ENCODE results near the gene TNFAIP8.
"Not testable (repeated sequence)": the region's sequence is repeated elsewhere in the genome, so short reads cannot be mapped to it uniquely, and the experiment has no call there.

The TNFAIP8 gene

GRCh38 chr5:119428166-119428565, 72.3 kb downstream of the TNFAIP8 start:
- not testable (repeated sequence) for DNase-seq

GRCh38 chr5:119428574-119428973, 72.8 kb downstream of the TNFAIP8 start:
- DNase-seq, result not testable (repeated sequence)

DNA sequence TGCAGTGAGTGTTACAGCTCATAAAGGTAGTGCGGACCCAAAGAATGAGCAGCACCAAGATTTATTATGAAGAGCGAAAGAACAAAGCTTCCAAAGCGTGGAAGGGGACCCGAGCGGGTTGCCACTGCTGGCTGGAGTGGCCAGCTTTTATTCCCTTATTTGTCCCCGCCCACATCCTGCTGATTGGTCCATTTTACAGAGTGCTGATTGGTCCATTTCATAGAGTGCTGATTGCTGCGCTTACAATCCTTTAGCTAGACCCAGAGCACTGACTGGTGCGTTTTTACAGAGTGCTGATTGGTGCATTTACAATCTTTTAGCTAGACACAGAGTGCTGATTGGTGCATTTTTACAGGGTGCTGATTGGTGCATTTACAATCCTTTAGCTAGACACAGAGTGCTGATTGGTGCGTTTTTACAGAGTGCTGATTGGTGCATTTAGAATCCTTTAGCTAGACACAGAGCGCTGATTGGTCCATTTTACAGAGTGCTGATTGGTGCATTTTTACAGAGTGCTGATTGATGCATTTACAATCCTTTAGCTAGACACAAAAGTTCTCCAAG, 76.9 kb downstream of the TNFAIP8 start:
- not testable (repeated sequence) for DNase-seq

- peak; percentile 42 for DNase-seq
Observed at GRCh38 chr5:119435436-119436132, 79.8 kb downstream of the TNFAIP8 start.

DNA sequence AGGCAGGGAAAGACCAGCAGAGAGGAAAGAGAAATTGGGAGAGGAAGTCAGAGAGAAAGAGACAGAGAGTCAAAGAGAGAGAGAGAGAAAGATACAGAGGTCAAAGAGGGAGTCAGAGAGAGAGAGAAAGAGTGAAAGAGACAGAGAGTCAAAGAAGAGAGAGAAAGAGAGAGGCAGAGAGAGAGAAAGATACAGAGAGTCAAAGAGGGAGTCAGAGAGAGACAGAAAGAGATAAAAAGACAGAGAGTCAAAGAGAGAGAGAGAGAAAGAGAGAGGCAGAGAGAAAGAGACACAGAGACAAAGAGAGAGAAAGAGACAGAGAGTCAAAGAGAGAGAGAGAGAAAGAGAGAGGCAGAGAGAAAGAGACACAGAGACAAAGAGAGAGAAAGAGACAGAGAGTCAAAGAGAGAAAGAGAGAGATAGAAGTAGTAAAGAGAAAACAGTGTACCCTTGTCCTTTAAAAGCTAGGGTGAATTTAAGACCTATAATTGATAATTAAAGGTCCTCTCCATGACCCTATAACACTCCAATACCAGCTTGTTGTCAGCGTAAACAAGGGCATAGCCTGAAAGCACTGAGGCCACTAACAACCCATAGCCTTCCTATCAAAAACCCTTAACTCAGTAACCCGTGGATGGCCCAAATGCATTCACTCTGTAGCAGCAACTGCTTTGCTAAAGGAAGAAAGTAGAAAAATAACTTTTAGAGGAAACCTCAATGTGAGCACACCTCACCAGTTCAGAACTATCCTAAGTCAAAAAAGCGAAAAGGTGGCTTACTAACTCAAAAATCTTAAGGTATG, 82.2 kb downstream of the TNFAIP8 start:
- DNase-seq, result not testable (repeated sequence)

DNA sequence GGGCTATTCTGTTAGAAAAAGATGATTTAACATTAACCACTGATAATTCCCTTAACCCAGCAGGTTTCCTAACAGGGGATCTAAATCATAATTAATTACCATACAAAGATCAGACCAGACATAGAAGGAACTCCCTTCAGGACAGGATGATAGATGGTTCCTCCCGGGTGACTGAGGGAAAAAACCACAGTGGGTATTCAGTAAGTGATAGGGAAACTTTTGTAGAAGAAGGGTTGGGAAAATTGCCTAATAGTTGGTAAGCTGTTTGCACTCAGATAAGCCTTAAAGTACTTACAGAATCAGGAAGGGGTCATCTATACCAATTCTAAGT, 82.7 kb downstream of the TNFAIP8 start:
- not testable (repeated sequence) for DNase-seq

GRCh38 chr5:119439140-119439631, 83.4 kb downstream of the TNFAIP8 start:
- peak; percentile 31 for DNase-seq

DNA sequence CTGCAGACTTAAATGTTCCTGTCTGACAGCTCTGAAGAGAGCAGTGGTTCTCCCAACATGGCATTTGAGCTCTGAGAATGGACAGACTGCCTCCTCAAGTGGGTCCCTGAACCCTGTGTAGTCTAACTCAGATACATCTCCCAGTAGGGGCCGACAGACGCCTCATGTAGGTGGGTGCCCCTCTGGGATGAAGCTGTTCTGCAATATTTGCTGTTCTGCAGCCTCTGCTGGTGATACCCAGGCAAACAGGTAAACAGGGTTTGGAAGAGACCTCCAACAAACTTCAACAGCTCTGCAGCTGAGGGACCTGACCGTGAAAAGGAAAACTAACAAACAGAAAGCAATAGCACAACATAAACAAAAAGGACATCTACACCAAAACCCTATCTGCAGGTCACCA, 83.8 kb downstream of the TNFAIP8 start:
- DNase-seq, result not testable (repeated sequence)

DNA sequence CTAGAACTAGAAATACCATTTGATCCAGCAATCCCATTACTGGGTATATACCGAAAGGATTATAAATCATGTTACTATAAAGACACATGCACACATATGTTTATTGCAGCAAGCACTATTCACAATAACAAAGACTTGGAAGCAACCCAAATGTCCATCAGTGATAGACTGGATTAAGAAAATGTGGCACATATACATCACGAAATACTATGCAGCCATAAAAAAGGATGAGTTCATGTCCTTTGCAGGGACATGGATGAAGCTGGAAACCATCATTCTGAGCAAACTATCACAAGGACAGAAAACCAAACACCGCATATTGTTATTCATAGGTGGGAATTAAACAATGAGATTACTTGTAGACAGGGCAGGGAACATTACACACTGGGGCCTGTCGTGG, 88.8 kb downstream of the TNFAIP8 start:
- not testable (repeated sequence) for DNase-seq

DNA sequence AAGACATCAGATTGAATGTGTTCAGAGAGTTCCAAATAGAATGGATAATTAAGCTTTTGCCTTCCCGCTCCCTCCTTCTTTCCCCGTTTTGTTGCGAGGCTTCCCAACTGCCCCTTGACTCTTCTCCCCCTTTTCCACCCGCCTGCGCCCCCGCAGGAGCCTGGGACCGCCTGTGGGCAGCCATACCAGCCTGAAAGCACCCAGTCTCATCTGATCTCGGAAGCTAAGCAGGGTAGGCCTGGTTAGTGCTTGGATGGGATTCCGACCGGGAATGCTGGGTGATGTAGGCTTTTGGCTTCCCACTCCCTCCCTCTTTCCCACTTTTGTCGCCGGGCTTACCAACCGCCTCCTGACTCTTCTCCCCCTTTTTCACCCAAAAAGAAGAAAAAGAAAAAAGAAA, 89.7 kb downstream of the TNFAIP8 start:
- no peak for DNase-seq
